Esophagus squamous epithelium (tissue), 5 donors: ENCODE data around the gene FLNA. TPM values are rescaled to one million over a fixed set of nuclear protein-coding genes. Genes with fewer than 3 reads are reported as not detected.

Experiments used
- DNase-seq: peaks from one replicate; lab custom pipeline; 2025; lab: John Stamatoyannopoulos, UW
- H3K27ac ChIP-seq, 4 donors: fragments of 200-600 bp; sonication (generic); one replicate each; pipeline ENCODE4 v1.5.1; 2016 to 2019; ENCODE audit warnings: mild to moderate bottlenecking in 1 of 4
- H3K27me3 ChIP-seq, 4 donors: fragments of 200-600 bp; sonication (generic); 1 replicate in 3 of 4; 2 replicates in 1 of 4; pipeline versions ENCODE4 v1.5.1 to v1.6.0; 2017 to 2021; ENCODE audit warnings: antibody characterized with exemption in 1 of 4
- H3K36me3 ChIP-seq, 3 donors: fragments of 200-600 bp; sonication (generic); one replicate each; pipeline ENCODE4 v1.5.1; 2016 to 2019
- H3K4me1 ChIP-seq, 3 donors: fragments of 200-600 bp; sonication (generic); one replicate each; pipeline ENCODE4 v1.5.1; 2017 to 2019
- H3K4me3 ChIP-seq, 4 donors: fragments of 200-600 bp; sonication (generic); 1 replicate in 3 of 4; 2 replicates in 1 of 4; pipeline ENCODE4 v1.5.1; 2016 to 2019; ENCODE audit warnings: mild to moderate bottlenecking in 2 of 4, moderate library complexity in 1 of 4
- H3K9me3 ChIP-seq, 3 donors: fragments of 200-600 bp; sonication (generic); one replicate each; pipeline ENCODE4 v1.5.1; 2016 to 2019
- CTCF ChIP-seq, 6 experiments: fragments of 450-650 bp in 4 of 6; fragments of 200-600 bp in 2 of 6; sonication (generic) in 2 of 6; IDR thresholded peaks; one replicate each; pipeline ENCODE4 v1.5.1; 2016 to 2019; ENCODE audit warnings: antibody characterized with exemption in 6 of 6, mild to moderate bottlenecking in 4 of 6, moderate library complexity in 4 of 6
- POLR2A ChIP-seq, 4 donors: fragments of 450-650 bp; IDR thresholded peaks; one replicate each; pipeline ENCODE4 v1.6.1; 2017; ENCODE audit warnings: antibody characterized with exemption in 4 of 4, mild to moderate bottlenecking in 4 of 4, moderate library complexity in 3 of 4
- WGBS, 2 donors: methylation state at CpG; one replicate each; pipeline ENCODE4 v1.1.5; 2018; 5-methylcytosine and 5-hydroxymethylcytosine counted together
- intact Hi-C: fragments of 100-400 bp; cut with DNase I; formaldehyde crosslinking; loops from one replicate; pipeline ENCODE4 v1.15.0; 2022
- total RNA-seq, 4 donors: library from RNA; depleted of rRNA; stranded (reverse); fragments of >200 nt; gene quantifications; one replicate each; pipeline ENCODE4 v1.1.0, GENCODE V29; 2016
- donor health status: DM: yes; HTN: yes; CAD: no.

Gene FLNA
- total RNA-seq, 4 donors from 2014 or later: 290 to 1,242 (median 582) TPM

GRCh38 chrX:154372612-154373022 is 1.8 kb downstream of the FLNA start:
- 0 to 21% methylated on average over 2 to 5 of the region's 5 CpGs for WGBS, 2 donors
- Histone ChIP-seq H3K4me1 (peaks cover 8 to 78% (median 23%) of the 10 kb centered on the region in 3 donors), H3K27ac (peak overlapping the region; percentile 84 to 99 (median 95)), H3K27me3 (no peaks in the 10 kb centered on the region), H3K36me3 (peaks cover 0 to 1% (median 0%) of the 10 kb centered on the region in 3 donors), H3K9me3 (no peaks in the 10 kb centered on the region), H3K4me3 (peak overlapping the region; percentile 55 to 76 (median 70))
- no peak for TF ChIP-seq CTCF (IDR thresholded peaks at IDR 0.05)
- no peak for TF ChIP-seq POLR2A (IDR thresholded peaks at IDR 0.05)
- no peak for DNase-seq
- intact Hi-C loops: no loop called here

GRCh38 chrX:154371789-154372300 is 2.6 kb downstream of the FLNA start:
- H3K4me1 ChIP-seq: peaks cover 15 to 79% (median 23%) of the 10 kb centered on the region in 3 donors
- H3K36me3 ChIP-seq: peaks cover 0 to 9% (median 0%) of the 10 kb centered on the region in 3 donors
- no peaks in the 10 kb centered on the region for H3K9me3 ChIP-seq
- 40% methylated on average over 6 of the region's 43 CpGs; no CpG with 5 or more reads in 1 of the 2 donors for WGBS, 2 donors
- intact Hi-C loops: no loop called here
- H3K27ac ChIP-seq: peak overlapping the region; percentile 84 to 99 (median 95)
- no peaks in the 10 kb centered on the region for H3K27me3 ChIP-seq
- DNase-seq: no peak
- H3K4me3 ChIP-seq: peak overlapping the region; percentile 55 to 76 (median 70)
- no peak for TF ChIP-seq CTCF (IDR thresholded peaks at IDR 0.05)
- peak in 1 of 4 donors; percentile 18 for TF ChIP-seq POLR2A (IDR thresholded peaks at IDR 0.05)

- Histone ChIP-seq H3K27ac (peak overlapping the region; percentile 84 to 99 (median 96)), H3K36me3 (peaks cover 2 to 15% (median 5%) of the 10 kb centered on the region in 3 donors), H3K4me1 (peaks cover 15 to 85% (median 23%) of the 10 kb centered on the region in 3 donors), H3K4me3 (peak overlapping the region; percentile 55 to 76 (median 70)), H3K27me3 (no peaks in the 10 kb centered on the region), H3K9me3 (no peaks in the 10 kb centered on the region)
- peak; percentile 67 for DNase-seq
- WGBS, 2 donors: 0% methylated on average over 6 of the region's 77 CpGs; no CpG with 5 or more reads in 1 of the 2 donors
- intact Hi-C loops: no loop called here
- TF ChIP-seq CTCF (IDR thresholded peaks at IDR 0.05) (no peak), POLR2A (IDR thresholded peaks at IDR 0.05) (peak in 3 of 4 donors; percentile 72 to 97 (median 95))
Measured at GRCh38 chrX:154371017-154371788, 3.2 kb downstream of the FLNA start.

GRCh38 chrX:154370300-154371016 is 4.0 kb downstream of the FLNA start:
- DNase-seq: no peak

More at GRCh38 chrX:154370300-154371016, 4.0 kb downstream of the FLNA start:
- no CpG with 5 or more reads among the region's 63 CpGs for WGBS, 2 donors
- H3K9me3 ChIP-seq: no peaks in the 10 kb centered on the region
- peak overlapping the region; percentile 84 to 99 (median 96) for H3K27ac ChIP-seq
- H3K4me1 ChIP-seq: peaks cover 15 to 92% (median 23%) of the 10 kb centered on the region in 3 donors
- TF ChIP-seq POLR2A (IDR thresholded peaks at IDR 0.05): no peak
- TF ChIP-seq CTCF (IDR thresholded peaks at IDR 0.05): no peak
- peaks cover 9 to 23% (median 12%) of the 10 kb centered on the region in 3 donors for H3K36me3 ChIP-seq
- intact Hi-C loops: no loop called here
- H3K27me3 ChIP-seq: no peaks in the 10 kb centered on the region
- peak overlapping the region; percentile 55 to 76 (median 70) for H3K4me3 ChIP-seq
